Measurements from ENCODE around the gene DLAT. TPM values are rescaled to one million over a fixed set of nuclear protein-coding genes. Genes with fewer than 3 reads are reported as not detected.

DLAT gene
- total RNA-seq, 1 experiment from 2014 or later: 102 TPM

DNA sequence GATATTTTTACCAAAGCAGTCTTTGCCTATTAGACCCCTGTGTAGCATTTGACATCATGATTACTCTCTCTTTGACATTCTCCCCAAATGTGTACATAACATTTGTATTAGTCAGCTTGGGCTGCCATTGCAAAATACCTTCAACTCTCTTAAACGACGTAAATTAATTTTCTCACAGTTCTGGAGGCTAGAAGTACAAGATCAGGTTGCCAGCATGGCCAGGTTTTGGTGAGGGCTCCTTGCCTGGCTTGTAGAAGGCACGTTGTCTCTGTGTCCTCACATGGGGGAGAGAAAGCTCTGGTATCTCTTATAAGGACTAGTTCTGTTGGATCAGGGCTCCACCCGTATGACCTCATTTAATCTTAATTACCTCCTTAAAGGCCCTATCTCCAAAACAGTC is 12.3 kb upstream of the DLAT start:
- CTCF ChIA-PET: no interaction called here
- intact Hi-C loops (cut with micrococcal nuclease): no loop called here
- no peaks in the 10 kb centered on the region for H4K20me1 ChIP-seq (ENCODE audit: low read length)
- no peaks in the 10 kb centered on the region for H3K9me2 ChIP-seq (replicated peaks; ENCODE audit: low read length)
- ATAC-seq (peak; percentile 30), DNase-seq (peak; percentile 76)
- H3K27ac ChIP-seq (ENCODE audit: low read length): peak overlapping the region; percentile 92
- peaks cover 7% of the 10 kb centered on the region for H3F3A ChIP-seq (ENCODE audit: low read length, unreplicated experiment)
- no peak overlapping the region for H2AFZ ChIP-seq (ENCODE audit: low read length)
- H3K36me3 ChIP-seq (ENCODE audit: low read depth, low read length): no peaks in the 10 kb centered on the region
- H3K4me2 ChIP-seq (ENCODE audit: low read length): peak overlapping the region; percentile 58
- TF ChIP-seq EZH2 (IDR thresholded peaks at IDR 0.05; ENCODE audit: low read length, unreplicated experiment) (no peak), EZH2phosphoT487 (IDR thresholded peaks at IDR 0.05; ENCODE audit: borderline replicate concordance, low read length) (no peak)
- TF ChIP-seq, protein P1, sequence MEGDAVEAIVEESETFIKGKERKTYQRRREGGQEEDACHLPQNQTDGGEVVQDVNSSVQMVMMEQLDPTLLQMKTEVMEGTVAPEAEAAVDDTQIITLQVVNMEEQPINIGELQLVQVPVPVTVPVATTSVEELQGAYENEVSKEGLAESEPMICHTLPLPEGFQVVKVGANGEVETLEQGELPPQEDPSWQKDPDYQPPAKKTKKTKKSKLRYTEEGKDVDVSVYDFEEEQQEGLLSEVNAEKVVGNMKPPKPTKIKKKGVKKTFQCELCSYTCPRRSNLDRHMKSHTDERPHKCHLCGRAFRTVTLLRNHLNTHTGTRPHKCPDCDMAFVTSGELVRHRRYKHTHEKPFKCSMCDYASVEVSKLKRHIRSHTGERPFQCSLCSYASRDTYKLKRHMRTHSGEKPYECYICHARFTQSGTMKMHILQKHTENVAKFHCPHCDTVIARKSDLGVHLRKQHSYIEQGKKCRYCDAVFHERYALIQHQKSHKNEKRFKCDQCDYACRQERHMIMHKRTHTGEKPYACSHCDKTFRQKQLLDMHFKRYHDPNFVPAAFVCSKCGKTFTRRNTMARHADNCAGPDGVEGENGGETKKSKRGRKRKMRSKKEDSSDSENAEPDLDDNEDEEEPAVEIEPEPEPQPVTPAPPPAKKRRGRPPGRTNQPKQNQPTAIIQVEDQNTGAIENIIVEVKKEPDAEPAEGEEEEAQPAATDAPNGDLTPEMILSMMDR (conservative IDR thresholded peaks at IDR 0.05; ENCODE audit: low read depth, low read length): no peak
- no peaks in the 10 kb centered on the region for H3K79me2 ChIP-seq (ENCODE audit: low read length)
- H3K4me3 ChIP-seq (ENCODE audit: low read length): 0 out of 2 replicates have a peak overlapping the region, but pooled peaks have one; percentile 8
- POLR2A ChIA-PET (ENCODE audit: unreplicated experiment): no interaction called here
- peak overlapping the region; percentile 60 for H3K9ac ChIP-seq (ENCODE audit: low read length)
- H3K27me3 ChIP-seq (ENCODE audit: low read length): no peaks in the 10 kb centered on the region
- peaks cover 25% of the 10 kb centered on the region for H3K4me1 ChIP-seq (ENCODE audit: insufficient read depth, low read length)
- no peaks in the 10 kb centered on the region for H3K9me3 ChIP-seq (ENCODE audit: low read length)
- BruUV-seq (replicated peaks): no TSS peak

DNA sequence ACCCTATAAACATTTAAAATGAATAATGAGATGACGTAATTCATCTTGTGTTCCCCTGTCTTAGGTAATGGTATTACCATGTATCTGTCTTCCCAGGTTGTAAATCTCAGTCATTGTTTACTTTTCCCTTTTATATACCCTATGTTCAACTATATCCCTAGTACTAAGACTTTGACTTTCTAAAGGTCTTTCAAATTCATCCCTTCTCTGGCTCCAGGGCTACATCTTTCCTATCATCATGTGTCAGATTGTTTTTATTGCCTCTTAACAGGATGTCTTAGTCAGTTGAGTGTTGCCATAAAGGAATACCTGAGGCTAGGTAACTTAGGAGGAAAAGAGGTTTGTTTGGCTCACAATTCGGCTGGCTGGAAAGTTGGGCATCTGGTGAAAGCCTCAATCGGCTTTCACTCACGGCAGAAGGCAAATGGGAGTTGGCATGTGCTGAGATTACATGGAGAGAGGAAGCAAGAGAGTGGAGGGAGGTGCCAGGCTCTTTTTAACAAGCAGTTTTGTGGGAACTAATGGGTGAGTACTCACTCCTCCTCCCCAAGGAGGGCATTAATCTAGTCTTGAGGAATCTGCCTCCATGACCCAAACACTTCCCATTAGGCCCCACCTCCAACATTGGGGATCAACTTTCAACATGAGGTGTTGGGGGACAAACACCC is 11.6 kb upstream of the DLAT start:
- H3K4me3 ChIP-seq (ENCODE audit: low read length): peak overlapping the region; percentile 5; the same call in 1 of the 2 replicates
- intact Hi-C loops (cut with micrococcal nuclease): no loop called here
- H3K79me2 ChIP-seq (ENCODE audit: low read length): no peaks in the 10 kb centered on the region
- TF ChIP-seq EZH2phosphoT487 (IDR thresholded peaks at IDR 0.05; ENCODE audit: borderline replicate concordance, low read length) (no peak), EZH2 (IDR thresholded peaks at IDR 0.05; ENCODE audit: low read length, unreplicated experiment) (no peak)
- TF ChIP-seq, protein P1 (conservative IDR thresholded peaks at IDR 0.05; ENCODE audit: low read depth, low read length): no peak
- POLR2A ChIA-PET (ENCODE audit: unreplicated experiment): interaction anchor here (0.6 kb wide), 1 partner anchor 87 kb away, joined by 3 read pairs; no protein-coding TSS in a partner anchor
- no peaks in the 10 kb centered on the region for H3K27me3 ChIP-seq (ENCODE audit: low read length)
- DNase-seq (peak; percentile 89), ATAC-seq (peak; percentile 94)
- peak overlapping the region; percentile 64 for H3K9ac ChIP-seq (ENCODE audit: low read length)
- peak overlapping the region; percentile 58 for H3K4me2 ChIP-seq (ENCODE audit: low read length)
- no peaks in the 10 kb centered on the region for H3K9me3 ChIP-seq (ENCODE audit: low read length)
- no peaks in the 10 kb centered on the region for H4K20me1 ChIP-seq (ENCODE audit: low read length)
- H3K36me3 ChIP-seq (ENCODE audit: low read depth, low read length): no peaks in the 10 kb centered on the region
- peak overlapping the region; percentile 92 for H3K27ac ChIP-seq (ENCODE audit: low read length)
- TSS peak; percentile 30 for BruUV-seq (replicated peaks)
- peak overlapping the region; percentile 21 for H2AFZ ChIP-seq (ENCODE audit: low read length)
- H3F3A ChIP-seq (ENCODE audit: low read length, unreplicated experiment): peaks cover 7% of the 10 kb centered on the region
- CTCF ChIA-PET: no interaction called here
- peaks cover 25% of the 10 kb centered on the region for H3K4me1 ChIP-seq (ENCODE audit: insufficient read depth, low read length)
- no peaks in the 10 kb centered on the region for H3K9me2 ChIP-seq (replicated peaks; ENCODE audit: low read length)

GRCh38 chr11:112016088-112016764 is 9.0 kb upstream of the DLAT start:
- Histone ChIP-seq H4K20me1 (ENCODE audit: low read length) (no peaks in the 10 kb centered on the region), H3K79me2 (ENCODE audit: low read length) (no peaks in the 10 kb centered on the region), H2AFZ (ENCODE audit: low read length) (no peak overlapping the region), H3K27ac (ENCODE audit: low read length) (no peak overlapping the region), H3K36me3 (ENCODE audit: low read depth, low read length) (no peaks in the 10 kb centered on the region), H3K9me3 (ENCODE audit: low read length) (no peaks in the 10 kb centered on the region), H3K4me1 (ENCODE audit: insufficient read depth, low read length) (peaks cover 25% of the 10 kb centered on the region), H3F3A (ENCODE audit: low read length, unreplicated experiment) (peaks cover 7% of the 10 kb centered on the region), H3K27me3 (ENCODE audit: low read length) (no peaks in the 10 kb centered on the region), H3K4me3 (ENCODE audit: low read length) (no peak overlapping the region), H3K4me2 (ENCODE audit: low read length) (no peak overlapping the region), H3K9ac (ENCODE audit: low read length) (no peak overlapping the region), H3K9me2 (replicated peaks; ENCODE audit: low read length) (no peaks in the 10 kb centered on the region)
- no peak for DNase-seq
- intact Hi-C loops (cut with micrococcal nuclease): no loop called here
- no peak for ATAC-seq
- ChIA-PET CTCF (no interaction called here), POLR2A (ENCODE audit: unreplicated experiment) (interaction anchor here (0.6 kb wide), 1 partner anchor 28 kb away, joined by 4 read pairs; no protein-coding TSS in a partner anchor)
- TF ChIP-seq EZH2 (IDR thresholded peaks at IDR 0.05; ENCODE audit: low read length, unreplicated experiment) (no peak), EZH2phosphoT487 (IDR thresholded peaks at IDR 0.05; ENCODE audit: borderline replicate concordance, low read length) (no peak)
- TF ChIP-seq, protein P1 (conservative IDR thresholded peaks at IDR 0.05; ENCODE audit: low read depth, low read length): no peak
- no TSS peak for BruUV-seq (replicated peaks)

Data from PC-3 (cell line).